ENCODE results near the gene SMIM43. TPM values are rescaled to one million over a fixed set of nuclear protein-coding genes. Genes with fewer than 3 reads are reported as not detected.
A peak's percentile ranks its signal among the peaks of the same experiment; 100 is the strongest.

SMIM43 gene
- total RNA-seq, 2 donors from 2014 or later, result not detected

DNA sequence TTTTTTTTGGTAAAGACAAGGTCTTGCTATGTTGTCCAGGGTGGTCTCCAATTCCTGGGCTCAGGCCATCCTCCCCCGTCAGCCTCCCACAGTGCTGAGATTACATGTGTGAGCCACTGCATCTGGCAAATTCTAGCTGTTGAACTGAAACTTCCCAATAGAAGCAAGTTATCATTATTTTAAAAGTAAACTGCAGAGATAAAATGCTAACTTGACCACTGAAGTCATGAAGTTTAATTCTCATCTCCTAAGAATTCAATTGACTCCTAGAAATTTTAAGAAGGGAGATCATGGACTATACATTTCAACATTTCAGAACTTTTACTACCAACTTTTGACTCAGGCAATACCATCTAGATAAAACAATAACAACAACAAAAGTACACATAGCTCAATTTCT, 24.5 kb upstream of the SMIM43 start:
- Mint-ChIP-seq H3K27ac (no peak overlapping the region), H3K36me3 (no peaks in the 10 kb centered on the region), H3K9me3 (no peaks in the 10 kb centered on the region)
- DNase-seq (ENCODE audit: low spot score in 2 of 2), result no peak
- no peak for ATAC-seq

DNA sequence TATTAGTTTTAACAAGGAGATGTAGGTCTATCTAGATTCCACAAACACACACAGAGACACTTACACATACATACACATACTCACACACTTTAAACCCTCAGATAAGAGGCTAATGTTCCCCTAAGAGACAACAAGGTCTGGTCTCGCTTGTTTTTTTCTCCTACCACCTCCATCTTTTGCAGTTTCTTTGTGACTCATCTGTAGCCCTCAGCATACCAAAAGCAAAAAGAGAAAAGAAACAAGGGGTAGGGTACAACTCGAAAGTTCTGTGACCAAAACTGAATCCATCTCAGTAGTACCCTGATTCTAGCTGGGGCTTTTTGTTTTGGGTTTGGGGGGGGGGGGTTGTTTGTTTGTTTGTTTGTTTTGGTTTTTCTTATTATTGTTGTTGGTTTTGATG, 23.9 kb upstream of the SMIM43 start:
- Mint-ChIP-seq H3K9me3 (peaks cover 0 to 2% of the 10 kb centered on the region in 2 donors), H3K36me3 (peaks cover 0 to under 1% of the 10 kb centered on the region in 2 donors), H3K27ac (no peak overlapping the region)
- ATAC-seq, result peak in 1 of 2 donors; percentile 80
- DNase-seq (ENCODE audit: low spot score in 2 of 2), result no peak

DNA sequence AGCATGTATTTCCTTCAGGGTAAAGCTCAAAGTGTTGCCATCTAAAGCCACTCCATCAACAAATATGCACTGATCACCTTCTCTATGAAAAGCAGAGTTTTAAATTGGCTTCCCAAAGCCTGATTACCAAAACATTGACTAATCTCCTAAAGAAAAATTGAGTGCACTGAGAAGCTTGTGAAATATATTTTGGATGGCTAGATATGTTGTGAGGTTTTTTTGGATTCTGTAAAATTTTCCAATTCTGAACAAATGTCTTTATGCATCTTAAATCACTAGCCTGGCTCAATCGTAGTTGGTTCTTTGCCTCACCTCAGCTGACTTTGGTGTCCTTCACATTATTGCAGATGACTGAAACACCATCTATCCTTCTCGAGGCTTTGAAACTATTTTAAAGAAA, 21.3 kb upstream of the SMIM43 start:
- Mint-ChIP-seq H3K9me3 (peaks cover 0 to 4% of the 10 kb centered on the region in 2 donors), H3K27ac (no peak overlapping the region), H3K36me3 (peaks cover 0 to 4% of the 10 kb centered on the region in 2 donors)
- DNase-seq (ENCODE audit: low spot score in 2 of 2) (no peak), ATAC-seq (no peak)

DNA sequence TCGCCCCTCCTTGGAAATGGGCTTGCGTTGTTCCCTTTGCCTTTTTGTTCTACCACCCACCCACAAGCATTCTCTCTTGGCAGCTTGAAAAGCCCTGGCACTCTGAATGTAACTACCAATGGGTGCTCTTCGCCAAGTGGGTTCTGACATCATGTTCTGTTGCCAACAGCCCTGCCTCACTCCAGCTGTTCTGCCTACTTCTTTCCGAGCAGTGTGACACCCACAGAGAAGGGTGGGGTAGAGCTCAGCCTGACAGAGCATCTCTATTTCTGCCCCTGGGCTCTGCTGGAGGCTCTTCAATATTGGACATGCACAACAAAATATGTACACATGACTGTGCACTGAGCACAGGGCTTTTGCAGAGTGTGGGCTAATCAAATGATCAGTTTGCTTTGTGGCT, 20.5 kb upstream of the SMIM43 start:
- Mint-ChIP-seq H3K9me3 (peaks cover 0 to 4% of the 10 kb centered on the region in 2 donors), H3K27ac (no peak overlapping the region)
- no peak for ATAC-seq

DNA sequence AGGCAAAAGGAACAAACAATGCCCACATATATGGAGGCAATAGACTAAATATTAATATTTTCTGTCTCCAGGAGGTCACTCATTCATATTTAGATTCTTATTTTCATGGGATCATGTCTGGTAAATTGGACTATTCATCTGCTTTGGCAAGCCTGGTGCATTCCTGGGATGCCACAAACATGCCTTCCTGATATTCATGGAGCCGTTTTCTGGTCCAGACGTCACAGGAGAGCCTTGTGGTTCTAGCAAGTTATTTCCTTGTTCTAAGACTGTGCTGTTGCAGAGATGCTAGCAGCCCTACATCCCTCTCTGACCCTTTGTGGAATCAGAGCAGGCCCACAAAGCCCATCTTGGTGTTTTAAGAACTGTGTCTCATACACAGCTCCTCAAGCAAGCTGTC, 20.0 kb upstream of the SMIM43 start:
- ATAC-seq, result no peak
- H3K27ac Mint-ChIP-seq, result no peak overlapping the region

More for the DNA sequence above, 20.5 kb upstream of the SMIM43 start:
- peaks cover 0 to 4% of the 10 kb centered on the region in 2 donors for H3K36me3 Mint-ChIP-seq
- DNase-seq (ENCODE audit: low spot score in 2 of 2), result no peak

DNA sequence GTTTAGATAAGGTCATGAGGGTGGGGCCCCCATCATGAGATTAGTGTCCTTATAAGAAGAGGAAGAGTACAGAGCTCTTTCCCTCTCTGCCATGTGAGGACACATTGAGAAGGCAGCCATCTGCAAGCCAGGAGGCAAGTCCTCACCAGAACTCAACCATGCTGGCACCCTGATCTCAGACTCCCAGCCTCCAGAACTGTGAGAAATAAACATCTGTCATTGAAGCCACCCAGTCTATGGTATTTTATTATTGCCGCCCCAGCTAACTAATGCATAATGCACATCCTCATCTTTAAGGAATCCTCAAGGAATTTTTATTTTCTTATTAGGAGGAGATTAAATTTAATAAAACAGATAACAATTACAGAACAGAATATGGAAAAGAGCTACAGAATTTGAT, 19.4 kb upstream of the SMIM43 start:
- Mint-ChIP-seq H3K36me3 (peaks cover 0 to 4% of the 10 kb centered on the region in 2 donors), H3K27ac (no peak overlapping the region), H3K9me3 (peaks cover 0 to 4% of the 10 kb centered on the region in 2 donors)
- ATAC-seq, result no peak
- DNase-seq (ENCODE audit: low spot score in 2 of 2), result no peak

More for the DNA sequence above, 20.0 kb upstream of the SMIM43 start:
- H3K36me3 Mint-ChIP-seq, result peaks cover 0 to 4% of the 10 kb centered on the region in 2 donors
- no peak for DNase-seq (ENCODE audit: low spot score in 2 of 2)
- H3K9me3 Mint-ChIP-seq, result peaks cover 0 to 4% of the 10 kb centered on the region in 2 donors

DNA sequence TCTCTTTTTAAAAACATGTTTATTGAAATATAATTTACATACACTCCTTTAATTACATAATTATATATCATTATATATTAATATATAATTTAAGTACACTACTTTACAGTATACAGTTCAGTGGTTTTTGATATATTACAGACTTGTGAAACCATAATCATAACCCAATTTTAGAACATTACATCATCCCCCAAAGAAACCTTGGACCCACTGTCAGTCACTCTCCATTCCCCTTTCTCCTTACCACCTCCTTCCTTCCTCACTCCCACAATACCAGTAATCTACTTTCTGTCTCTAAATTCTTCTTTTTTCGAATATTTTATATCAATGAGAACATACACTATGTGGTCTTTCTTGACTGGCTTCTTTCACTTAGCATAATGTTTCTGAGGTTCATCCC, 18.2 kb upstream of the SMIM43 start:
- ATAC-seq, result no peak

DNA sequence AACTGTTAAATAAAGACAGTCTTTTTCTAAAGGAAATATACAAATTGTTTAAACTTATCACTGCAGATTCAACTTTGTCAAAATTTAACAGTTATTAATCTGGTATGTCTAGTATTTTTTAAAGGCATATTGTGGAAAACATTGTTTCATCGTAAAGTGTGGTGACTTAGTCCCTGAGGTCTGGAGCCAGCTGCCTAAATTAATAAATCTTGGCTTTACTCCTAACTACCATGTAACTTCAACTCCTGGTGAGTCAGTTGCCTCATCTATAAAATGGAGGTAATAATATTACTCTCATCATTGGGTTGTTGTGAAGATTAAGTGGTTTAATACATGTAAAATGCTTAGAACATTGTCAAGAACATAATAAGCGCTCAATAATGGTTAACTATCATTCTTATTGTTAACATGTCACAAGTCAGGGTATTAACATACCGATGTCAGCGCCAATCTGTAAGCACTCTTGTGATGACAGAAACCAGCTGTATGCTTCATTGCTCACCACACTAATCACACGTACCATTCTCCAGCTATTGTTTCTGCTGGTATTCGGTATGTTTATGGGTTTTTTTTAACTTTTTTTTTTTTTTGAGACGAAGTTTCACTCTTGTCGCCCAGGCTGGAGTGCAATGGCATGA, 14.1 kb upstream of the SMIM43 start:
- ATAC-seq, result no peak
- Mint-ChIP-seq H3K9me3 (peaks cover 0 to 4% of the 10 kb centered on the region in 2 donors), H3K36me3 (peaks cover 0 to 4% of the 10 kb centered on the region in 2 donors), H3K27ac (no peak overlapping the region)
- no peak for DNase-seq (ENCODE audit: low spot score in 2 of 2)

More for the DNA sequence above, 18.2 kb upstream of the SMIM43 start:
- Mint-ChIP-seq H3K27ac (no peak overlapping the region), H3K9me3 (peaks cover 0 to 4% of the 10 kb centered on the region in 2 donors), H3K36me3 (peaks cover 0 to 4% of the 10 kb centered on the region in 2 donors)
- no peak for DNase-seq (ENCODE audit: low spot score in 2 of 2)

DNA sequence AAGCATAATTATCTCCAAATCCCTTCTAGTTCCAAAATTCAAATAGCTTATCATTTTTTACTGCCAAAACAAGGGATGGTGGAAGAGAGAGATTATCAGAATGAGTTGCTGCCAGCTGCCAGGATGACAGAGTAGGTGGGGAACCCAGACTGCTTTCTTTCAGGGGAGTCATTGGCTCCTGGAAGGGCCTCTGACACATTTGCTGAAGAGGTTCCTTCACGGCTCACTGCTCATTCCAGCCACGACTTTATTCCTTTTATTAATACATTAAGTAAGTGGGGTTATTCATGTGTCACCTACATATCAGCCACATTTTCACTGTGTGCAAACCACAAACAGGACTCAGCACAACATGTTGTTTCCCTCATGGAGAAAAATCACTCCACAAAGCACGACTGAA, 12.7 kb upstream of the SMIM43 start:
- no peak for DNase-seq (ENCODE audit: low spot score in 2 of 2)

DNA sequence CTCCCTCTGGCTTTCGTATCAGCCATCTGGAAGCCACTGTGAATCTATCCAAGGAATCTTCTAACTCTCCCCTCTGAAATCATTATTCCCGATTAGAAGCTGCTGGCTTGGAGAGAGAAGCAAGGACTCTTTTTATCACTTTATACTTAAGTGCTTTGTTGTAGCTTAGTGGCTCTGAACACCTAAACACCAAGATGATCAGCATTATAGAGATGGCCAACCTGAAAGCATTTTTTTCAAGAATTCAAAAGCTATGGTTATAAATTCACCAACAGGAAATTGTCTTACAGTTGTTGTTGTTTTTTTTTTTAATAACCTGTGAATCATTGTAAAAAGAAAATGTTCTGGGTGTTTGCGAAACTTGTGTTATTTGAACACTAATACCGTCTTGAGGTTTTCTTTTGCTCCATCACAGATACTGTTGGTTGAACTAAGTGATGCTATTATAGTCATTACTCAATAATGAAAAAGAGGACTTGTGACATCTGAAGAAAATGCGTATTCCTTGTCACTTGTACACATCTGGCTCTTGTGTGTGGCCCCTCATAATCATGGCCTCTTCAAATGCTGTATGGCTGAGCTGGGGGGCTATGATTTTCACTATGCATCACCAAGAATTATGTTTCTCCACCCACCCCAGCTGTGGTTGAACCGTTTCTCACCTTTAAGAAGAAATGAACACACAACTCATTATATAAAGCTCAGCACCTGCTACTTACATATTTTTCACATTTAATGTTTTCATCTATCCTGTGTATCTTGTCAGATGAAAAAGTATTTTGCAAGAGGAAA, 11.8 kb upstream of the SMIM43 start:
- DNase-seq (ENCODE audit: low spot score in 2 of 2) (no peak), ATAC-seq (no peak)
- Mint-ChIP-seq H3K36me3 (no peaks in the 10 kb centered on the region), H3K9me3 (no peaks in the 10 kb centered on the region), H3K27ac (no peak overlapping the region)

More for the DNA sequence above, 12.7 kb upstream of the SMIM43 start:
- no peaks in the 10 kb centered on the region for H3K36me3 Mint-ChIP-seq
- peak in 1 of 2 donors; percentile 32 for ATAC-seq
- H3K9me3 Mint-ChIP-seq, result no peaks in the 10 kb centered on the region
- H3K27ac Mint-ChIP-seq, result no peak overlapping the region

DNA sequence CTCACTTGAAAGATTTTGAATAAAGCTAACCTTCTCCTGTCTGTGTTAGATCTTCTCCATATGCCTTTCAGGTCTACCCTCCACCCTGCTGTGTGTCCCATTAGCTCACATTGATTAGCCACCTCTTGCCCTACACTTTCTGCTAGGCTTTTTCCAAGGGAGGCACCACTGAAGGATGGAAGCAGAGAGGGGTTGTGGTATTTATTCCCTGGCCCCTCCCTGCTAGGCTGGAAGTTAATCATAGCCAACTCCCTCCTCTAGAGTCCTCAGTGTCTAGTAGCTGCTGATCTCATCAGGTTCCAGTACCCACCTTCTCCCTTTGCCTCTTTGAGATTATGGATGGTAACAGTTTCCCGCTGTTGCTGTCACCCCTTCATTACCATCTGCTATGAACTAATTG, 8.9 kb upstream of the SMIM43 start:
- DNase-seq (ENCODE audit: low spot score in 2 of 2), result no peak
- Mint-ChIP-seq H3K36me3 (no peaks in the 10 kb centered on the region), H3K9me3 (no peaks in the 10 kb centered on the region), H3K27ac (no peak overlapping the region)
- ATAC-seq, result no peak

DNA sequence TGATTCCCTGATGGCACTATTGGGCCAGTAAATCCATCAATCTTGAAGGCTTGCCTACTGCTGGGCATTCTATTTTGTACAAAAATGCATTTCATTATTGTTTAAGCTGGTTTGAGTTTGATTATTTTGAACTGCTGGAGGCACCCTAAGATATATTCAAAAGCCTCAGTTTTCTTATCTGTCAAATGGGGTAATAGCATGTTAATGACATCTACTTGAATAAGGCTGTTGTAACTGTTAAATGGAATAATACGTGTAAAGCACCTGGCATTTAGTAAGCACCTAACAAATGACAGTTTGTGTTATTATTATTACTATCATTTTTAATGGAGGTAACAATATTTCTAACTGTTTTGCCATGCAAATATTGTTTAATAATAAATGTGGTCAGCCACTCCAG, 6.9 kb upstream of the SMIM43 start:
- DNase-seq (ENCODE audit: low spot score in 2 of 2), result no peak
- no peaks in the 10 kb centered on the region for H3K36me3 Mint-ChIP-seq
- no peaks in the 10 kb centered on the region for H3K9me3 Mint-ChIP-seq
- ATAC-seq, result no peak
- H3K27ac Mint-ChIP-seq, result no peak overlapping the region

DNA sequence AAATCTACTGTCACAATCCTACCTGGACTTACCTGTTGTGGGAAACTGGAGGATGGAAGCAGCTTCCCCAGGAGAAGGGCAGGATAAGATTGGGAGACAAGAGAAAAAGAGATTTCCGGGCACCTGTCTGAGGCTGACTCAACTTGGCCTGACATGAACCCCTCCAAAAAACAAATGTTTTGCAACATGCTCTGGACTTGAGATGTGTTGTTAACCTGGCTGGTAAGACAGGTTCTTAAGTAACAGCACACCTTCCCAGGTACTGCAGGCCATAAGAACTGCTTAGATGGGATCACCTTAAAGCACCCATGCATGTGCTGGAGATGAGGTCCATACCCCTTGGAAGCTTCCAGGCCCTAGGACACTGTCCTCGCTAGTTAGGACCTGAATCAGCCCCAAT, 4.4 kb upstream of the SMIM43 start:
- no peak overlapping the region for H3K27ac Mint-ChIP-seq
- DNase-seq (ENCODE audit: low spot score in 2 of 2) (no peak), ATAC-seq (no peak)
- H3K36me3 Mint-ChIP-seq, result peaks cover 0 to 5% of the 10 kb centered on the region in 2 donors
- no peaks in the 10 kb centered on the region for H3K9me3 Mint-ChIP-seq

DNA sequence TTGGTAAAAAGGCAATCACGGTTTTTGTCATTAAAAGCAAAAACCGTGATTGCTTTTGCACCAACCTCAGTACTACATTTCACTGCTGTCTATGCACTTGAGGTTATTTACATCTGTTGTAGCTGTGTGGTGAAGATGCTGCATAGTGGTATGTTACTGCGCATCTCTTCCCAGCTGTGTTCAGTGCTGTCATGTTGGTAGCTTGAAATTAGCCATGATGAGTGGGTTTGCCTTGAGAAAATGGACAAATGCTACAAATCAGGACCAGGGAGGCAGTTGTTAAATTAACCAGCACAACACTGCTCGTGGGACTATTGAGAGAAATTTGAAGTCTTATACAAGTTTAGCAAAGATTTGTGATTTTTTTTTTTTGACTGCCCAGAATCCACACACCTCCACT, 2.2 kb upstream of the SMIM43 start:
- ATAC-seq (no peak), DNase-seq (ENCODE audit: low spot score in 2 of 2) (no peak)
- H3K36me3 Mint-ChIP-seq, result peaks cover 7 to 11% of the 10 kb centered on the region in 2 donors
- no peak overlapping the region for H3K27ac Mint-ChIP-seq
- no peaks in the 10 kb centered on the region for H3K9me3 Mint-ChIP-seq

DNA sequence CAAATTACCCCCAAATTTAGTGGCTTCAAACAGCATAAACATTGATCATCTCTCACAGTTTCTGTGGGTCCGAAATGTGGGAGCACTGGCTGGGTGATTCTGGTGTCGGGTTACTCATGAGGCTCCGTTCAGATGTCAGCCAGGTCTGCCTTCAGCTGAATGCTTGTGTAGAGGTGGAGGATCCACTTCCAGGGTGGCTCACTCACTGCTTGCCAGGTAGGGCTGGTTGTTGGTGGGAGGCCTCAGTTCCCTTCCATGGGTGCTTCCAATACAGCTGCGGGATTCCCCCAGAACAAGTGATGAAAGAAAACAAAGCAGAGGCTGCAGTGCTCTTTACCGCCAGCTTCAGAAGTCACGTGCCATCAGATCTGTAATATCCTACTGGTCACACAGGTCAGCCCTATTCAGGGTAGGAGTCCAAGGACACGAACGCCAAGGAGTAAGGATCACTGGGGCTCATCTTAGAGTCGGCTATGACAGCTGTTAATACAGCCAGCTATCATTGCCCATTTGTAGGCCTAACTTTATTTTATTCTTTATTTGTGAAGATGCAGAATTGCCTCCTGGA, 1.1 kb upstream of the SMIM43 start:
- ATAC-seq (no peak), DNase-seq (ENCODE audit: low spot score in 2 of 2) (no peak)
- H3K9me3 Mint-ChIP-seq, result no peaks in the 10 kb centered on the region
- H3K27ac Mint-ChIP-seq, result no peak overlapping the region
- peaks cover 7 to 11% of the 10 kb centered on the region in 2 donors for H3K36me3 Mint-ChIP-seq

DNA sequence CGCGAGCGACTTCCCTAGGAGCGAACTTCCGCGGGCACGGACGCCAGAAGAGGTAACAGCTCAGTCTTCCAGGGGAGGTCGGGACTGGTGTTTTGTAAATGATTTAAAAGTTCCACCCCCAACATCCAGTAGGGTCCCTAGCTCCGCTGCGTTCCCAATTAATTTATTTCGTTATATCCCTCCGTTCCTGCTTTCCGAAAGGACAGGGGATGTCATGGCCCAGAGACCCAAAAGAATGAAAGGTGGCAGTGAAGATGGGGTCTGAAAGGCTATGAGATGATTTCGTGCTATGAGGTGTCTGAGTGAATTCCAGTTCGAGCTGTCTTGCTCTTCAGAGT, 373 bp upstream of the SMIM43 start:
- H3K9me3 Mint-ChIP-seq, result no peaks in the 10 kb centered on the region
- no peak for ATAC-seq
- H3K36me3 Mint-ChIP-seq, result peaks cover 7 to 11% of the 10 kb centered on the region in 2 donors
- DNase-seq (ENCODE audit: low spot score in 2 of 2), result no peak
- no peak overlapping the region for H3K27ac Mint-ChIP-seq

DNA sequence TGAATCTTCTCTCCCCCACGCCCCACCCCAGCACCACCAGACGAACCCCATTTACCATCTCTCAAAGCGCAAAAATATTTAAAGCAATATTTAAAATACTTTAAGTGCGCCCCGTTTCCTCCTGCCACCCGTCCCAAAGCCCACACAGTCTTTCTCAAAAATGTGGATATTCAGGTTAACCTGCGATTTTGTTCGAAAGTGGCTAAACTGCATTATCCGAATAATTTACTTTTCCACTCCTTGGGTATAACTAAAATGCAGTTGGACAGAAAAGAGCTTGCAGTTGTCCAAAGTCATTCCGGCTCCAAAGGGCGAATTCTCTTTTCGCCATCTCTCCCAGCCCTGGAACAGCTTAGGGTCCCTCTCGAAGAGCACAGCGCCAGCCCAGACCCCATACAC, 662 bp downstream of the SMIM43 start:
- no peak overlapping the region for H3K27ac Mint-ChIP-seq
- no peak for DNase-seq (ENCODE audit: low spot score in 2 of 2)

More for the DNA sequence above, 662 bp downstream of the SMIM43 start:
- Mint-ChIP-seq H3K36me3 (peaks cover 7 to 11% of the 10 kb centered on the region in 2 donors), H3K9me3 (no peaks in the 10 kb centered on the region)
- ATAC-seq, result no peak

All from activated naive CD4-positive, alpha-beta T cell treated with anti-CD3 and anti-CD28 coated beads, Interleukin-2, amount 50 U/mL, for 72 hours (primary cell).